GM21737 (cell line): Measurements from ENCODE around the gene SPRY4.
"Not testable (repeated sequence)": the region's sequence is repeated elsewhere in the genome, so short reads cannot be mapped to it uniquely, and the experiment has no call there.

Experiments
- ATAC-seq: cut with Tn5 transposase; IDR thresholded peaks from one replicate; pipeline ENCODE4 v1.9.1; 2021; ENCODE audit warnings: mild to moderate bottlenecking, moderate library complexity; ENCODE audit not compliant: unreplicated experiment

Gene SPRY4, protein sequence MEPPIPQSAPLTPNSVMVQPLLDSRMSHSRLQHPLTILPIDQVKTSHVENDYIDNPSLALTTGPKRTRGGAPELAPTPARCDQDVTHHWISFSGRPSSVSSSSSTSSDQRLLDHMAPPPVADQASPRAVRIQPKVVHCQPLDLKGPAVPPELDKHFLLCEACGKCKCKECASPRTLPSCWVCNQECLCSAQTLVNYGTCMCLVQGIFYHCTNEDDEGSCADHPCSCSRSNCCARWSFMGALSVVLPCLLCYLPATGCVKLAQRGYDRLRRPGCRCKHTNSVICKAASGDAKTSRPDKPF

DNA sequence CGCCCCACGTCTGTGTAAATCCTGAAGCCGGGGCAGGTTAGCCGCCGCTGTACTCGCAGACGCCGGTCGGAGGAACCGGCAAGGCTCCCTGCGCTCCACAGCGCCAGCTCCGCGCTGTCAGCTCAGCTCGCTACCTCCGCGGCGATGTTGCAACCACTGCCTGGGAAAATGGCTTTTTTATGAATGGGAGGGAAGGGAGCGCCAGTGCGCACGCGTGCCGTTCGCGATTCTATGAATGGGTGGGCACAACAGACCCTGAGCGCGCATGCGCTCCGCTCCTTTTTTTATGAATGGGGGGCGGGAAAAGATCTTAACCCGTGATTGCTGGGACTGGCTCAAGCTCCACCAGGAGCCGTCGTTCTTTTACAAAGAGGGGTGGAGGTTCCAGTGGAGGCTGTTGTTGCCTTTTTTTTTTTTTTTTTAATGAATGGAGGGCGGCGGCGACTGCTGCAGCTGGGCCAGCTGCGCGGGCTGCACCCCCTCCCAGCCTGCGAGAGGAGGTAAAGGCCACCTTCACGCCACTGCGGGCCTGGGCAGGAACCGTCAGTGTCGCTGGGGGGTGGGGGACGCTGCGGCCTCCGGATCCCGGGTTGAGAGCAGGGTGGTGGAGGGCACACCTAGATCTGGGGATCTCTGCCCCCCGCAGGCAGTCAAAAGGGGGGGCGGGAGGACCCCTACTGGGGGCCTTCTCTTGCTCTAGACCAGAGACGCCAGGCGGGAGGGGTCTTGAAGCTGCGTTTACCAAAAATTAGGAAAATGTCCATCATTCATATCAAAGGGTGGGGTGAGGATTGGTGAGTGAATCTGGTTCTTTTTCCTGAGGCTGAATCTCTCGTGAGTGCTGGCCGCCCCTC is at the start of gene SPRY4:
TSS of gene SPRY4 (minus strand) at position 151 of the 854 bp plus-strand sequence. CDS start 9,913 bp downstream, outside the sequence.
- ATAC-seq = peak; percentile 67

DNA sequence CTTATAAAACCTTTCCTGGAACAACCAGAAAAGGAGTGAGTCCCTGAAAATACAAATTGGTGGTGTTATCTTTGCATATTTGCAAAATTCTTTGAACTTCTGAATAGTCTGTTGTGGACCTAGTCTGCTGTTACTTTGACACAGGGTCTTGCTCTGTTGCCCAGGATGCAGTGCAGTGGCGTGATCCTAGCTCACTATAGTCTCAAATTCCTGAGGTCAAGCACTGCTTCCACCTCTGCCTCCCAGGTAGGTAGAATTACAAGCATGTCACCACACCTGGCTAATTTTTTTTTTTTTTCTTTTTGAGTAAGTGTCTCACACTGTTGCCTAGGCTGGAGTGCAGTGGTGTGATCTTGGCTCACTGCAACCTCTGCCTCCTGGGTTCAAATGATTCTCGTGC is 43.7 kb upstream of the SPRY4 start:
- no peak for ATAC-seq

DNA sequence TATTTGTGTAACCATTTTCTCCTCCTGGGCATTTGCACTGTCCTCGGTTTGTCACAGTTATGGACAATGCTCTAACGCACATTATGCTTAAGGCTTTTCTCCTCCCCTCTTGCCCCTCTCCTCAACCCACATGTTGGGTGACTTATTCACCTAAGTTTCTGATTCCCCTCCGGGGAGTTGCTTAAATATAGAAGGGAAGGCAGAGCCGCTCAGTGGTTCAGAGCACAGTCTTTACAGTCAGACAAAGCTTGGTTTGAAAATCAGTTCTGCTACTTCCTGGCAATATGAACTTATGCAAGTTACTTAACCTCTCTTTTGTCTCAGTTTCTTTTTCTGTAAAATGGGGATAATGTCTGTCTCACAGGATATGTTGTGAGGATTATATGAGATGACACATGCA is 41.2 kb upstream of the SPRY4 start:
- no peak for ATAC-seq

DNA sequence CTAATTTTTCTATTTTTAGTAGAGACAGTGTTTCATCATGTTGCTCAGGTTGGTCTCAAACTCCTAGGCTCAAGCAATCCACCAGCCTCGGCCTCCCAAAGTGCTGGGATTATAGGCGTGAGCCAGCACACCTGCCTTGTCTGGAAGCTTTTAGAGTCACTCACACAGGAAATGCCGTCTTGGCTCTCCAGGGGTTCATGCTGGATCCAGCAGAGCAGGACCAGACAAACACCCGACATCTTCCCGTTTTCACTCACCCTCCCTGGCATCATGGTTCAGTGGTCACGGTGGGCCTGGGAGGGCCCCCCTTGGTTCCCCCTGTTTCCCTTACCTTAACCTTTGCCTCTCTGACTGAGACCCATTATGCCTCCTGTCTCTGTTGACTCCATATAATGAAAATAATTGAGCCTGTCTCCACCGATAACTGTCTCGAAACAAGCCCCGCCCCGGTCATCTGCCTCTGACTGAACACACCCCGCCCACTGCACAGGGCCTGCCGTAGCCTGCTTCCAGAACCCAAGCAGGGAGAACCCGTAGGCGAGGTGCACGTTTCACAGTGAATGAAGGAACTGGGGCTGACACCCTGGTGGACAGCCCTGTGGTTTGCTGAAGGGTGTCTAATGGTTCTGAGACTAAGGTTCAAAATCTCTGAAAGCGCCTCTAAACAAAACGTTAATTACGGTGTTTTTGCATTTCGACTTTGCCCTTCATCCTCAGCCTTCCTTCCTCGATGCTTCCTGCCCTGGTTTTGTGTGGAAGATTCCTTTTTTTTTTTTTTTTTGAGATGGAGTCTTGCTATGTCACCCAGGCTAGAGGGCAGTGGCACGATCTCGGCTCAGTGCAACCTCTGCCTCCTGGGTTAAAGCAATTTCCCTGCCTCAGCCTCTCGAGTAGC is 39.7 kb upstream of the SPRY4 start:
- no peak for ATAC-seq

DNA sequence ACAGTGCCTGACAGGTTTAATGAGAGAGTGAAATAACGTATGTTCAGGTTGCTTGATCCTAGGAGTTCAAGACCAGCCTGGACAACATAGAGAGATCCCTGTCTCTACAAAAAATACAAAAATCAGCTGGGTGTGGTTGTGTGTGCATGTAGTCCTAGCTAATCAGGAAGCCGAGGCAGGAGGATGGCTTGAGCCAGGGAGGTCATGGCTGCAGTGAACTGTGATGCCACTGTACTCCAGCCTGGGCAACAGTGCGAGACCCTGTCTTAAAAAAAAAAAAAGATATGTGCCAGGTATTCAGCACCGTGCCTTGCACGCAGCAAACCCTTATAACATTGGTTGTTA is 38.8 kb upstream of the SPRY4 start:
- no peak for ATAC-seq

DNA sequence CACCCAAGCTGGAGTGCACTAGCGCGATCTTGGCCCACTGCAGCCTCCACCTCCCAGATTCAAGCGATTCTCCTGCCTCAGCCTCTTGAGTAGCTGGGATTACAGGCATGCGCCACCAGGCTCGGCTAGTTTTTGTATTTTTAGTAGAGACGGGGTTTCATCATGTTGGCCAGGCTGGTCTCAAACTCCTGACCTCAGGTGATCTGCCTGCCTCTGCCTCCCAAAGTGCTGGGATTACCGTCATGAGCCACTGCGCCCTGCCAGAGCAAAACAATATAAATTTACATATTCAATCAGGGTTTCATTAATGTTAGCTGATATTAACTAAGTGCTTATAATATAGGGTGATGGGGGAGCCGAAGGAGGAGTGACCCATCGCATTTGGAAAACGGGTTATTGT is 37.4 kb upstream of the SPRY4 start:
- not testable (repeated sequence) for ATAC-seq

DNA sequence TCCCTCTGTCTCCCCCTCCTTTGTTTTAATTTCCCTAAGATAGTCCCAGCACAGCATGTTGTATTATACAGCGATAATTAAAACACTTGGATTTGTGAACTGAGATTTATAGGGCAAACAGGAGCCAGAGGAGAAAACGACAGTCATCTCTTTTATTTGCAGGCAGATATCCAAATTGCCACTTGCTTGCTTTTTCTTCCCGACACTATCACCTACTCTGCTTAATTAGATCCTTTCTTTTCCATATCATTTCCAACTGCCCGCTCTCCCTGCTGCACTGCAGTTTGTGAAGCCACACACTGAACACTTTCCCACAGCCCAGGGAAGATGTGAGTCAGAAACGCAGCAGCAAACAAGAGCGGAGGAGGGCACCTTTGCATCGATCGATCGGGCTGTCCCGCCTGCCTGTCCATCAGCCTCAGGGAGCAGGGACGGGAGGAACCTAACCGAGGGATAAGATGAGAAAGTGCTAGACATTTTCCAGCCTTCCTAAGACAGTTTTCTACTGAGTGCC is 35.8 kb upstream of the SPRY4 start:
- no peak for ATAC-seq

DNA sequence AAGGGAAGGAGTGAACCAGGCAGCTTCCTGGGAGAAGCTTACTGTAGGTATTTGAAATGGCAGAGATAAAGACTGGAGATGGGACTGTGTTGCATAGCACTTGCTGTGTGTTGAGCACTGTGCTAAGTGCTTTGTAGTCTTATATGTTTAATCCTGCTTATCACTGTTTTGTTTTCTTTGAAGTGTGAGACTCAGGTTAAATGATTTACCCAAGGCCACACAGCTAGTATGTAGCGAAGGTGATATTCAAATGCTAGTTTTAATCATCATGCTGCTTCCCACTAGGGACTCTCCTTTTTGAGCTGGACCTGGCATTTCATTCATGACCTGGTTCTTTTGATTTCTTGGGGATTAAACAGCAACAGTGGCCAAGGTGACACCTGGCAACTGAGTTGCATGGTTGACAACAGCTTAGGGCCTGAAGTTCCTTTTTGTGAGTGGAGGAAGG is 35.3 kb upstream of the SPRY4 start:
- ATAC-seq = no peak

DNA sequence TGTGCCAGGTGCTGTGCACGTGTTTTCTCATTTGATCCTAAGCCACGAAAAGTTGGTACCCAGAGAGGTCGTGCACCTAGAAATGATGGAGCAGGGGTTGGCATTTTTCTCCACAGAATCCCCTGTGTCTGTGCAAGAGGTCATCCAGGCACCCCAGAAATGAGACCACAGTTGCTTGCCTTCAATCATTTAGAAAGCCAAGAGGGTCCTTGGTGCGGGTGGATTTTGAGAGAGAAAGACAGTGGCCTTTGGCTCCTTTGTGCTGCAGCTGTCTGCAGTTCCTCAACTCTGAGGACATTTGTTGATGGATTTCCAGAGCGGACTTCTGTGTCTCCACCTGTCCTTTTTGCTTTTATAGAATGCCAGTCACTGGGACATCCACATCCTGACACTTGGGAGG is 33.8 kb upstream of the SPRY4 start:
- ATAC-seq = no peak

DNA sequence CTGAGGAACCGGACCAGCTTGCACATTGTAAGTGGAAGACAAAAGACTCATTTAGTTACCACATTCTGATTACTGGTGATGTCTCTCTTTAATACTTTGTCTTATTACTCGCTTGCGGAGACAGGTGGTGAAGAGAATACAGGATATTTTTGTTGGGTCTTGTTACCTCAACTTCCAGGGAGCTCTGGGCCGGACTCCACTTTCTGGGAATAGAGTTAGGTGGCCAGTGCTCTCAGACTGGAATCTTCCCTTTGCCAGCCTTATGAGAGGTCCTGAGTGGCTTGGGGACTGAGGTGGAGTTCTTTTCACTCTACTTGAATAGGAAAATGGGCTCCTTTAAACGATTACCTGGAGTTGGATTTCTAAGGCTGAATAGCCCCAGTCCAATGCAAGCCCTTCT is 33.3 kb upstream of the SPRY4 start:
- ATAC-seq = no peak

DNA sequence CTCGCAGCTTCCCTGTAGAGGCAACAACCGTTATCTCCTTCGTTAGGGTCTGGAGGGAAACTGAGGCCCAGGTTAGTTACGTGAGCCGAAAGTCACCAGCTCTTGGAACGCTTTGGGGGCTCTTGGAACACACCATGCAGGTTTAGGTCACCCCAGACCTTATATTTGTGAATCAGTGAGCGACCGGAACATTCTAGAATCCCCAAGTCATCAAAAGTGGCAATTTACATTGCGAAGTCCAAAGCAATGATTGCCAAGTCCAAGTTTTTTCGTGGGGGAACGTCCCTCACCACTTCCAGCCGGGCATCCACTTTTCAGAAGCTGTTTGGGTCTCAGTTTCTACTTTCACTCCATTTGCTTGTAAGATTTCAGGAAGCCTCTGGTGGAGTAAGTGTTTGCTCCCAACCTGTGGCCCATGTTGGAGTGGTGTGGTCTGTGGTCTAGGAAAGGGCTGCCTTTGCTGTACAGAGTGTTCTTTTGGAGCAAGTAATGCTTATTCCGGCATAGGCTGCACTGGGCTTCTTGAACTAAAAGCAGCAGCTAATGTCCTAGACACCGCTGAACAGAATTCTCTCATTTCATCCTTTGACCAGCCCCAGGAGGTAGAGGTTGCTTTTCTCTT is 32.8 kb upstream of the SPRY4 start:
- no peak for ATAC-seq

DNA sequence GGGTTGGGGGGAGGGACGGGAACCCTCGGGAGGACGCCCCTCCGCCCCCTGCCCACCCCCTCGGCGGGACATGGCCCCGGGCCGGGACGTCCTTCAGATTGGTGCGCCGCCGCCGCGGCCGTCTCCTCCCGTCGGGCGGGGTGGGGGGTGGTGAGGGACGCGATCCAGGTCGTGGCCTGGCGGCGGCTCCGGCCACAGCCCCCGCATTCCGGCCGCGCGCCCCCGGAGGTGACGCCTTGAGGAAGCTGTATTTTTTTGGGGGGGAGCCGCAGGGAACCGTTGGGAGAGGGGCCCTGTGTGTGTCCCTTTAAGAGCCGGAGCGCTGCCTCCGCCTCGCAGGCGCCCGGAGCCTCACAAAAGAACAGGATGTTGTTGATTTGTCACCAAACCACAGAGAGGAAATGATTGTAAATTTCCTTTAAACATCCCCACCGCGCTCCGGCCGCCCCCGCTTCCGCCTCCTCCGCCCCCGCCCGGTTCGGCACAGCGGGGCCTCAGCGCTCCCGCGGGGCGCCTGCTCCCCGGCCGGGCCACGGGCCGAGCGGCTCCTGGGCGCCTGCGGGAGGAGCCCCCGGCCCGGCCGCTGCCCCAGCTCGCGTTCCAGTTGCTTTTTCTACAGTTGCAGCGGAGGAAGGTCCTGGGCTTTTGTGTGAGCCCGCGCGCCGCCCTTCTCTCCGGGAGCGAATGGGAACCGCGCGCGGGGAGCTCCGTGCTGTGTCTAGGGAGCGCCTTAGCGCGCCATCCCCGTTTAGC is 32.1 kb upstream of the SPRY4 start:
- peak; percentile 93 for ATAC-seq

DNA sequence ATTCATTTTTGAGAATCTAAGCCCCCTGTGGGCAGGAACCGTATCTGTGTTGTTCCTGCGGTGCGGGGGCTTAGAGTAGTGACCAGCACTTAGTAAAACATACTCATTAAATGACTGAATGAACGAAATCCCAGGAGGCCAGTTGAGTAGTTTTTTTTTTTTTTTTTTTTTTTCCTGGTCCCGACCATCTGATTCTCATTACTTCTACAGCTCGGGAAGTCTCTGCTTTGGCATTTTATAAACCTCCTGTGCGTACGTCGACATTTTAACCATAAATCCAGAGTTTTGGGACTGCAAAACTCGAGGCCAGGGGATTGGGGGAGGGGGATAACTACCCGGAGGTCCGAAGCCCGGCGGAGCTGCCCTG is 31.5 kb upstream of the SPRY4 start:
- no peak for ATAC-seq

DNA sequence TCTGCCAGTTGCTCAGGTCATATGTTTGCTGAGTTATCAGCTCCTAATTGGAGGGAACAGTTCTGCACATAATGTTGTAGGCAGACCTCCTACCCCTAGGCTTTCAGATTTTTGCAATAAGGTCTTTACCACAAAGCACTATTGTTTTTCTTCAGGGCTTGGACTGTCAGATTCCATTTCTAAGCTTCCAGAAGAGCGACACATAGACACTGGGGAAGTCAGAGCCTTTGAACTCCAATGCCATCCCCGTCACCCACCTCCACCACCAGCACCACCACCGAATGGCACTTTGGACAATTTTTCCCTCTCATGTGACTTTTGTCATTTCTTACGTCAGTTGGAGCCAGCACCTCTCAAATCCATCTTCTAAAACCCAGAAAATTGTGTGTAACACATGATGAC is 28.3 kb upstream of the SPRY4 start:
- no peak for ATAC-seq

DNA sequence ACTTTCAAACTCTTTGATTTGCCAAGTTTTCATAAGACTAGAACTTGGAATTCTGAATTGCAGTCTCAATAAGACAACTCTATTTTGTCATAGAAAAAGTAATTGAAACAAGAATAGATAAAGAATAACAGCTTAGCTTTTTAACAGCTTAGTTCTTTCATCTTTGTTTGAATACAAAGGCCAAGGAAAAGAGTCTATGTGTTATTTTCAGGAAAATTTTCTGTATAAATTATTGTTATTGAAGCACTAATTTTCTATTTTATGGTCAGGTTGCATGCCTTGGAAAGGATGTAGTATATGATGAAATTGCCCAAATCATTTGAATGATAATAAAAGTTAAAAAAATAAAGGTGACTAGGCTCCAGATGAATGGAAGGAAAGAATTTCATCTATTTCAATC is 25.2 kb upstream of the SPRY4 start:
- ATAC-seq = no peak

DNA sequence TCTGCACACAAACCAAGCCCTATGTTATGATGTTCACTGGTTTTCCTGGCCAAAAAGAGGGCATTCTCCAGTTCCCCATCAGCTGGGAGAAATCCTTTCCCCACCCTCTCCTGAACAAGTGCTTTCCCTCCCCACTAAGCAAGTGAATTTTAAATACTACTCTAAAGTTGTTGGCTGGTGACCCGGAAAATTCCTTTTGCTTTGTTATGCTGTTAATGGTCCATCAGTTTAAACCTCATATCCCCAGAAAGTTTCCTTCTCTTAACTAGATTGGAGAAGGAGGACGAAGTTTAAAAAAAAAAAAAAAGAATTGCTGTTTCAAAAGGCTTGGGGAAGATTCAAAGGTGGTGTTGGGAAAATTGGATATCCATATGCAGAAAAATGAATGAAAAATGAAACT is 21.9 kb upstream of the SPRY4 start:
- ATAC-seq = no peak

DNA sequence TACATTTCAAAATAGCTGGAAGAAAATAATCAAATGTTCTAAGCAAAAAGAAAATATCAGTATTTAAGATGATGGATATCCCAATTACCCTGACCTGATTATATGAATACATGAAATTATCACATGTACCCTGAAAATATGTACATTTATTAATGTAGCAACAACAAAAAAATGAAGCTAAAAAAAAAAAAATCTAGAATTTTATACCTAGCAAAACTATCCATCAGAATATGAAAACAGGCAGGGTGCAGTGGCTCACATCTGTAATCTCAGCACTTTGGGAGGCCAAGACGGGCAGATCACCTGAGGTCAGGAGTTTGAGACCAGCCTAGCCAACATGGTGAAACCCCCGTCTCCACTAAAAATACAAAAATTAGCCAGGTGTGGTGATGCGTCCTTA is 20.1 kb upstream of the SPRY4 start:
- not testable (repeated sequence) for ATAC-seq

DNA sequence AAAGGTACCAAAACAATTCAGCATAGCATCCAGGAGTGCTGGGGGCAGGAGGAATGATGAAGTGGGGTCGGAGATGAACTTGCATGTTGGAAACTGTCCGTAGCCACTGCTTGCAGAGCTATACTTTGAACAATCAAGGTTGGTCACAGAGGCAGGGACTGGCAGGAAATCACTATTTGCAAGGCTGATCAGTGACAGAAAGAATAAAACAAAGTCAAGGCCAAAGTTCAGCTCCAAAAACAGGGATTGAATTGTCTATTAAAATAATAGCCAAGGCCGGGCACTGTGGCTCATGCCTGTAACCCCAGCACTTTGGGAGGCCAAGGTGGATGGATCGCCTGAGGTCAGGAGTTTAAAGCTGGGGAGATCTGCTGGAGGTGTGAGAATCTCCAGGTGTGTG is 18.7 kb upstream of the SPRY4 start:
- no peak for ATAC-seq

DNA sequence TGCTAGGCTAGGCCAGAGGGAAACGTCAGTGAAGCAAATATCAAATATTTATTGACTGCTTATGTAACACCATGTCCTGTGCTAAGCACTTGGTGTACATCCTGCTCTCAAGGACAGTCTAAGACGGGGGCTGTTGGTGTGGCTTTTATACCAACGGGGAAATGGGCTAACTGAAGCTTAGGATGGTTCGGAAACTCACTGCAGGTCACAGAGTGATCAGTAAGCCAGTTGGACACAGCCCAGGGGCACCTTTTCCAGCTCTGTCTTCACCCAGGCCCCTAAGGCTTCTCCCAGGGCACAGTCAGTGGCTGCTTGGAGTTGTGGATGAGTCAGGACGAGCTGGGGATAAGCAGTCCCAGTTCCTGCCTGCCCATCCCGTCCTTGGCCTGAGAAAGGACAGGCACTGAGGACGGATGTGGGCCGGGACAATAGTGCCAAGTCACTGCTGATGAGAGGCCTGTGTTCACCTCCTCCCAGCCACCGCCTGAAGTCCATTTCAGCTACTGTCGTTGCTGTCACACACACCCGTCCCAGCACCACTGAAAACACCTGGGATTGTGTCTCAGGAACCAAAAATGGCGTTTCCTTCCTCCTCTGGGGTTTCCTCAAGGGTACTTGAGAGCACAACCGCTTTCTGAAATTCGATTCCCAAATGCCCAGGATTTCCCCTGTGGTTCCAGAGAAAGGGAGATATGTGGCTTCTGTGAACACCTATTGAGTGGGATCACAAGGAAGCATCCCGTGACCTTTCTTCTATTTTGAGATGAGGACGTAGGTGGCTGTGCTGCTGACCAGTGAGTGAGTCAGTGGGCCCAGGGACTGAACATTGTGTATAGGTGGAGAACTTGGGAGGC is 17.5 kb upstream of the SPRY4 start:
- no peak for ATAC-seq
